Natural killer cell treated with Interleukin-12 subunit alpha and Interleukin-12 subunit beta and Interleukin-15 and Interleukin-18, amount 100 ng/mL, for 72 hours (primary cell): ENCODE data around the gene KLB. TPM values are rescaled to one million over a fixed set of nuclear protein-coding genes. Genes with fewer than 3 reads are reported as not detected.

ENCODE experiments used
- ATAC-seq, 2 donors: fragments of 150-1000 bp; cut with Tn5 transposase in 1 of 2; sonication (Bioruptor Pico), chemical (Tn5 transposase) in 1 of 2; 2 replicates each; pipeline ENCODE4 v1.10.0; 2021
- DNase-seq: peaks from one replicate; pipeline ENCODE4 v3.0.0; 2022; ENCODE audit warnings: low spot score
- H3K27ac Mint-ChIP-seq, 2 donors: 1 replicate in 1 of 2; 2 replicates in 1 of 2; pipeline ENCODE4 v1.8.0; 2022; ENCODE audit warnings: mixed read lengths in 2 of 2, mild to moderate bottlenecking in 1 of 2, moderate library complexity in 1 of 2
- H3K27me3 Mint-ChIP-seq, 2 donors: 1 replicate in 1 of 2; 2 replicates in 1 of 2; pipeline ENCODE4 v1.8.0; 2022; ENCODE audit warnings: mixed read lengths in 2 of 2
- H3K36me3 Mint-ChIP-seq: one replicate; pipeline ENCODE4 v1.8.0; 2022; ENCODE audit warnings: mixed read lengths
- H3K4me1 Mint-ChIP-seq, 2 donors: 1 replicate in 1 of 2; 2 replicates in 1 of 2; pipeline ENCODE4 v1.8.0; 2022; ENCODE audit warnings: low read depth in 2 of 2, mixed read lengths in 2 of 2, mild to moderate bottlenecking in 1 of 2
- H3K4me3 Mint-ChIP-seq: one replicate; pipeline ENCODE4 v1.8.0; 2022; ENCODE audit warnings: mixed read lengths
- H3K9me3 Mint-ChIP-seq: 2 replicates; pipeline ENCODE4 v1.8.0; 2022; ENCODE audit warnings: mixed read lengths
- total RNA-seq, 2 donors: library from RNA; stranded (reverse); gene quantifications; one replicate each; pipeline ENCODE4 v1.2.3, GENCODE V29; 2022

Gene KLB
- total RNA-seq, 2 donors from 2014 or later: 0.05 TPM; not detected in 1

DNA sequence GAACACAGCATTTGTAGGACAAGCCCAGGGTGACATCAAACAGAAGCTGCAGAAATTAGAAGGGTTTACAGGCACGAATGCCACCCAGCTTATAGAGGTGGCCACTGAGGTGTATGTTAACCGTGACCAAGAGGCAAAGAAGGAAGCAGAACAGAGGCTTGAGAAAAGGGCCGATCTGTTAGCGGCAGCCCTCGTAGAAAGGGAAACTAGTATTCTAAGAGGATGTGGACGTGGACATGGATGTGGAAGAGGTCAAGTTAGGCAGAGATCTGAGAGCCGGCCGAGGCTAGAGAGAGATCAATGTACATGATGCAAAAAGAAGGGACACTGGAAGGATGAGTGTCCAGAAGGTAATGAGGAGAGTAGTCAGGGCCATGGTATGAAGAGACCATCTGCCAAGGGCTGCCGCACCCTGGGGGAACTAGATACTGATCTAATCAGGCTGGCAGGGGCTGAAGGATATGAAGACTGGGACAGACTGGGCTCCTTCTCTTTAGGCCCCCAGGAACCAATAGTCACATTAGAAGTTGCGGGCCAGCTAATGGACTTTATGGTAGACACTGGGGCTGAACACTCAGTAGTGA is 79.6 kb downstream of the KLB start:
- H3K27ac Mint-ChIP-seq: no peak overlapping the region
- H3K36me3 Mint-ChIP-seq: no peaks in the 10 kb centered on the region
- H3K4me3 Mint-ChIP-seq: no peak overlapping the region
- H3K4me1 Mint-ChIP-seq: no peaks in the 10 kb centered on the region
- H3K27me3 Mint-ChIP-seq: peaks cover 0 to 3% of the 10 kb centered on the region in 2 donors
- ATAC-seq (no peak), DNase-seq (no peak)
- no peaks in the 10 kb centered on the region for H3K9me3 Mint-ChIP-seq

DNA sequence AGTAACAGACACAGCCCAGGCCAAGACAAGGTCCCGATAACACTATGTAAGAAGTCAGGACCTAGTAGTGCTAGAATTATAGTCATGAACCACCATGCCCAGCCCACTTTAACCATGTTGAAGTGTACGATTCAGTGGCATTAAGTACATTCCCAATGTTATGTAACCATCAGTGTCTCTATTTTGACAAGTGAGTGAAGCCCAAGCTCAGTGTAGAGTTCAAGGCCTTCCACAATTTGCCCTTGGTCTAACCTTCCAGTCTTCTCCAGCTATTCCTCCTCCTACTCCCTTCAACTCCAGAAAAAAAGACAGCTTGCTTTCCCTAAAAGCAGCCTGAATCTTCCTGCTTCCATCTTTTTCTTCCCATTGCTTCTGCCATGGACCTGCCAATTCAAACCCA is 83.6 kb downstream of the KLB start:
- Mint-ChIP-seq H3K27ac (no peak overlapping the region), H3K36me3 (no peaks in the 10 kb centered on the region), H3K27me3 (peaks cover 0 to 3% of the 10 kb centered on the region in 2 donors), H3K4me1 (no peaks in the 10 kb centered on the region), H3K9me3 (no peaks in the 10 kb centered on the region), H3K4me3 (no peak overlapping the region)
- no peak for ATAC-seq
- no peak for DNase-seq

DNA sequence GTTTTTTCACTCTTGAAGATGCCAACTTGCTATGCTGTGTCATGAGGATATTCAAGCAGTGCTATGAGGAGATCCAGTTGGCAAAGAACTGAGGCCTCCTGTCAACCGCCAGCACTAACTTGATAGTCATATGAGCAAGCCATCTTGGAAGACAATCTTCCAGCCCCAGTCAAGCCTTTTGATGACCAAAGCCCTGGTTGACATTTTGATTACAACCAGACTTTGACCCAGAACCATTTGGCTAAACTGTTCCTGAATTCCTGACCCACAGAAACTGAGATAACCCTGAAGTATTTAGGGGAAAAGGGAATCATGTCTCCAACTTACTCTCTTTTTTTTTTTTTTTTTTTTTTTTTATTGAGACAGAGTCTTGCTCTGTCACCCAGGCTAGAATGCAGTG is 87.6 kb downstream of the KLB start:
- Mint-ChIP-seq H3K27ac (no peak overlapping the region), H3K27me3 (no peaks in the 10 kb centered on the region), H3K4me3 (no peak overlapping the region), H3K36me3 (no peaks in the 10 kb centered on the region), H3K4me1 (no peaks in the 10 kb centered on the region), H3K9me3 (no peaks in the 10 kb centered on the region)
- ATAC-seq (no peak), DNase-seq (no peak)

DNA sequence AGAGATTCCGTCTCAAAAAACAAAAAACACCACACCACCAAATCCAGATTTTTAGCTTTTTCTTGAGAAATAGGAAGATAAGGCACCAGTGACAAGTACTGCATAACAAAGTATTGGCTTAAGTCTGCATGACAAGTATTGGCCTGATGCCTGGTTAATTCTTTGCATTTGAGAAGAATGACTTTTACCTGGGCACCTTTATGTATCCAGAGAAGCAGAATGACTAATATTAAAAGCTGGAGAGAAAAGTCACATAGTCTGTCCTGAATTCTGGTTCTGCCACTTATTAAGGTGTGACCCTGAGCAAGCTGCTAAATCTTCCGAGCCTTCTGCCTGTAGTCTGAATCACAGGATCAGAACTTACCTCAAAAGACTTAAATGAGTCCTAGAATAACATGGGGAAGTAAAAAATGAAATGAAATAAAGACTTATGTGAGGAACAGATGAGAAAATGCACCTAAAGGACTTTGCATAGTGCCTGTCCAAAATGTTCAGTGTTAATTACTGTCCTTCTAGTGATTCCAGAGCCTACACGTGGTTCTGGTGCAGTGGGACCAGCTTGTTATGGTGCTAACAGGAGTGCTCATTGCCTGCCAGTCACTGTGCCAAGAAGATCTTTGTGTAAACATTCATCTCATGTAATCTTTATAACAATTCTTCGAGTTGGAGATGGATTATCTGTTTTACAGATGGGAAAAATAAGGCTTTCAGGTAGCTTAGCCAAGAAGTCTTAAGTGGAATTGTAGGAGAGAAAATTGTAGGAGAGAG is 88.9 kb downstream of the KLB start:
- ATAC-seq (no peak), DNase-seq (no peak)
- Mint-ChIP-seq H3K27me3 (no peaks in the 10 kb centered on the region), H3K27ac (no peak overlapping the region), H3K4me1 (no peaks in the 10 kb centered on the region), H3K9me3 (no peaks in the 10 kb centered on the region), H3K36me3 (no peaks in the 10 kb centered on the region), H3K4me3 (no peak overlapping the region)

- ATAC-seq (no peak), DNase-seq (no peak)
- Mint-ChIP-seq H3K36me3 (no peaks in the 10 kb centered on the region), H3K27me3 (no peaks in the 10 kb centered on the region), H3K9me3 (no peaks in the 10 kb centered on the region), H3K27ac (no peak overlapping the region), H3K4me1 (no peaks in the 10 kb centered on the region), H3K4me3 (no peak overlapping the region)
Observed at GRCh38 chr4:39497909-39498726, 91.4 kb downstream of the KLB start.

GRCh38 chr4:39498727-39499020 is 91.9 kb downstream of the KLB start:
- no peaks in the 10 kb centered on the region for H3K36me3 Mint-ChIP-seq
- no peak for ATAC-seq
- no peaks in the 10 kb centered on the region for H3K4me1 Mint-ChIP-seq
- DNase-seq: no peak
- H3K27me3 Mint-ChIP-seq: no peaks in the 10 kb centered on the region
- H3K27ac Mint-ChIP-seq: no peak overlapping the region
- H3K4me3 Mint-ChIP-seq: no peak overlapping the region
- no peaks in the 10 kb centered on the region for H3K9me3 Mint-ChIP-seq

Other genes with a start within 250 kb of the KLB start
- gene WDR19, start 224.4 kb upstream of the KLB start, total RNA-seq: 10 to 100 TPM in 1 of 2 donors, 1 to 10 TPM in 1; 9.1 to 10.6 TPM
- 100 to 1,000 TPM in 1 of 2 donors, 10 to 100 TPM in 1; 74.9 to 102 TPM for gene RFC1, start 40.6 kb upstream of the KLB start, total RNA-seq
- 1,000 to 10,000 TPM in 1 of 2 donors, 100 to 1,000 TPM in 1; 980 to 1,126 TPM for gene RPL9, start 52.0 kb downstream of the KLB start, total RNA-seq
- 10 to 100 TPM; 19.0 to 33.1 TPM for gene LIAS, start 52.1 kb downstream of the KLB start, total RNA-seq
- gene UGDH, start 120.5 kb downstream of the KLB start, total RNA-seq: 10 to 100 TPM; 21.8 to 39.5 TPM
- gene SMIM14, start 231.9 kb downstream of the KLB start, total RNA-seq: 1 to 10 TPM; 2.5 to 7.8 TPM